Measurements from ENCODE around the gene DYRK1A.

The DYRK1A gene

GRCh38 chr21:37383086-37383485, 16.5 kb downstream of the DYRK1A start:
- Histone ChIP-seq H3K9me3 (ENCODE audit: control insufficient read depth, insufficient read depth, low read depth, low read length) (no peaks in the 10 kb centered on the region), H3K4me1 (ENCODE audit: control insufficient read depth, insufficient read depth, low read length) (peaks cover 27% of the 10 kb centered on the region), H3K27ac (ENCODE audit: extremely low read depth, low read depth, low read length) (no peak overlapping the region), H3K36me3 (ENCODE audit: control insufficient read depth in 2 of 2, insufficient read depth in 1 of 2, low read length in 2 of 2) (no peaks in the 10 kb centered on the region), H3K4me3 (ENCODE audit: low read depth, low read length) (no peak overlapping the region)
- TF ChIP-seq ZNF37A (tag by site-specific recombination; IDR thresholded peaks at IDR 0.05) (no peak), ZBTB48 (tag by site-specific recombination; IDR thresholded peaks at IDR 0.05) (no peak), ZNF423 (tag by site-specific recombination; IDR thresholded peaks at IDR 0.05) (no peak), ZNF184 (tag by site-specific recombination; IDR thresholded peaks at IDR 0.05) (no peak), ZBTB17 (tag by site-specific recombination; IDR thresholded peaks at IDR 0.05) (no peak), YY1 (tag by site-specific recombination; IDR thresholded peaks at IDR 0.05) (no peak), ZBTB8A (tag by site-specific recombination; IDR thresholded peaks at IDR 0.05) (no peak), TCF7L2 (IDR thresholded peaks at IDR 0.05; ENCODE audit: borderline replicate concordance, low read depth, low read length) (no peak), ZNF138 (tag by site-specific recombination; IDR thresholded peaks at IDR 0.05; ENCODE audit: borderline replicate concordance) (no peak), ZNF174 (tag by site-specific recombination; IDR thresholded peaks at IDR 0.05) (no peak), ZNF792 (tag by site-specific recombination; IDR thresholded peaks at IDR 0.05) (no peak), ZNF558 (tag by site-specific recombination; IDR thresholded peaks at IDR 0.05) (no peak), FEZF1 (tag by site-specific recombination; IDR thresholded peaks at IDR 0.05) (no peak)
- CTCF ChIA-PET = interaction anchor here (1.1 to 1.3 kb wide), 2 partner anchors 10 to 164 kb away, joined by 3 to 5 read pairs; no protein-coding TSS in a partner anchor
- POLR2A ChIA-PET = no interaction called here

GRCh38 chr21:37383784-37384311, 17.3 kb downstream of the DYRK1A start:
- ChIA-PET CTCF (no interaction called here), POLR2A (no interaction called here)
- H3K4me1 ChIP-seq (ENCODE audit: control insufficient read depth, insufficient read depth, low read length) = peaks cover 26% of the 10 kb centered on the region
- H3K4me3 ChIP-seq (ENCODE audit: low read depth, low read length) = no peak overlapping the region
- no peak overlapping the region for H3K27ac ChIP-seq (ENCODE audit: extremely low read depth, low read depth, low read length)
- H3K9me3 ChIP-seq (ENCODE audit: control insufficient read depth, insufficient read depth, low read depth, low read length) = no peaks in the 10 kb centered on the region
- no peaks in the 10 kb centered on the region for H3K36me3 ChIP-seq (ENCODE audit: control insufficient read depth in 2 of 2, insufficient read depth in 1 of 2, low read length in 2 of 2)
- 0 out of 2 replicates have a peak, but pooled peaks have one; percentile 13 for TF ChIP-seq ZBTB17 (tag by site-specific recombination; IDR thresholded peaks at IDR 0.05)
- TF ChIP-seq ZNF677 (tag by site-specific recombination; IDR thresholded peaks at IDR 0.05) = peak; percentile 92
- TF ChIP-seq SP2 (tag by site-specific recombination; IDR thresholded peaks at IDR 0.05) = no peak

GRCh38 chr21:37384416-37384815, 17.8 kb downstream of the DYRK1A start:
- H3K4me1 ChIP-seq (ENCODE audit: control insufficient read depth, insufficient read depth, low read length) = peaks cover 20% of the 10 kb centered on the region
- no peaks in the 10 kb centered on the region for H3K36me3 ChIP-seq (ENCODE audit: control insufficient read depth in 2 of 2, insufficient read depth in 1 of 2, low read length in 2 of 2)
- no peak overlapping the region for H3K4me3 ChIP-seq (ENCODE audit: low read depth, low read length)
- H3K27ac ChIP-seq (ENCODE audit: extremely low read depth, low read depth, low read length) = no peak overlapping the region
- H3K9me3 ChIP-seq (ENCODE audit: control insufficient read depth, insufficient read depth, low read depth, low read length) = no peaks in the 10 kb centered on the region
- ChIA-PET POLR2A (no interaction called here), CTCF (no interaction called here)
- no peak for TF ChIP-seq ZSCAN4 (tag by site-specific recombination; IDR thresholded peaks at IDR 0.05)
- no peak for TF ChIP-seq MZF1 (tag by site-specific recombination; IDR thresholded peaks at IDR 0.05; ENCODE audit: borderline replicate concordance)
- TF ChIP-seq ZBTB44 (tag by site-specific recombination; IDR thresholded peaks at IDR 0.05) = no peak
- no peak for TF ChIP-seq ZNF501 (tag by site-specific recombination; IDR thresholded peaks at IDR 0.05)
- no peak for TF ChIP-seq ZNF513 (tag by site-specific recombination; IDR thresholded peaks at IDR 0.05)
- no peak for TF ChIP-seq ZNF394 (tag by site-specific recombination; IDR thresholded peaks at IDR 0.05; ENCODE audit: borderline replicate concordance)
- TF ChIP-seq ZBTB7A (tag by site-specific recombination; IDR thresholded peaks at IDR 0.05; ENCODE audit: low read depth) = no peak
- no peak for TF ChIP-seq GLIS2 (tag by site-specific recombination; IDR thresholded peaks at IDR 0.05)
- TF ChIP-seq ZNF302 (tag by site-specific recombination; IDR thresholded peaks at IDR 0.05; ENCODE audit: low read depth) = no peak
- TF ChIP-seq ZNF26 (tag by site-specific recombination; IDR thresholded peaks at IDR 0.05) = peak; percentile 100
- no peak for TF ChIP-seq ZNF530 (tag by site-specific recombination; IDR thresholded peaks at IDR 0.05; ENCODE audit: low read depth)
- no peak for TF ChIP-seq ZNF121 (tag by site-specific recombination; IDR thresholded peaks at IDR 0.05)
- peak; percentile 9; the same call in 1 of the 2 replicates for TF ChIP-seq ZNF184 (tag by site-specific recombination; IDR thresholded peaks at IDR 0.05)

All from HEK293 (cell line).